Kidney tubule cell (primary cell): ENCODE measurements around the gene GDF11.

ENCODE experiments used
- DNase-seq: peaks from one replicate; pipeline ENCODE4 v3.0.0-alpha.2; 2018; ENCODE audit warnings: low spot score

Gene GDF11

GRCh38 chr12:55795950-55796349 lies 53.0 kb downstream of the GDF11 start:
- DNase-seq = no peak

GRCh38 chr12:55797068-55797467 lies 54.1 kb downstream of the GDF11 start:
- peak; percentile 41 for DNase-seq

- no peak for DNase-seq
These were observed 54.6 kb downstream of the GDF11 start for GRCh38 chr12:55797550-55797949.
